NCI-H2196 (cell line): ENCODE measurements around the gene L3MBTL2.
A peak's percentile ranks its signal among the peaks of the same experiment; 100 is the strongest.

Experiments used
- DNase-seq: peaks from one replicate; lab custom pipeline; 2025; ENCODE audit not compliant: unreplicated experiment; lab: John Stamatoyannopoulos, UW

The L3MBTL2 gene

GRCh38 chr22:41267958-41268357, 62.8 kb downstream of the L3MBTL2 start:
- DNase-seq = no peak

DNA sequence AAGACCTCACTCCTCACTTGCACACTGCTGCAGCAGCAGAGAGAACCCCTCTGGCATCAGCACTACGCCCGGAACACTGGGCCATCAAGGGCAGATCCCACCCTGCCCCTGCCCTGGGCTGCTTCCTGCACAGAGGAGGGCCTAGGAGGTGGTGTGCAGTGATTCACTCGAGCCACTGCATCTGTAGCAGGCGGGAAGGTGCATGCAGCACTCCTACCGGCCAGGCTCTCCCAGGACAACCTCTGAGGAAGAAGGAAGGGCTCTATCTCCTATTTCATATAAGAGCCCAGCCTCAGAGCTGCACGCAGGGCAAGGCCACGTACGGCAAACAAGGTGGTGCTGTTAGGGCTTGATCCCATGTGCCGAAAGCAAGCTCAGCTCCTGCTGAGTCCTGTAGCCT, 66.7 kb downstream of the L3MBTL2 start:
- DNase-seq = no peak

DNA sequence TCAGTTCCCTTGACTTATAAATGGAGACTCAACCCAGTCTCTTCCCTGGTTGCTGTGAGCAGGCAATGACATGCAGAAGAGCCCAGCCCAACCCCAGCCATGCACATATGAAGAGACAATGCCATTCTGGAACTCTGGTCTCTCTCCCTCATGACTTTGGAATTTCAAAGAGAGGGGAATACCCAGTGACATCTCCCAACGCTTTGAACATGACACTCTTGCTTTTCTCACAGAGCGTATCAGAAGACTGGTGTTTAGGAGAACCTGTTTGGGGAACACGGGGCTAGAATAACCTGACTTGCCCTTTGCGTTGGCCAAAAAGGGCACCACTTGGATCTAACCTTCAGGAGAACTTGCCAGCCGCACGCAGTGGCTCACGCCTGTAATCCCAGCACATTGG, 68.0 kb downstream of the L3MBTL2 start:
- no peak for DNase-seq

DNA sequence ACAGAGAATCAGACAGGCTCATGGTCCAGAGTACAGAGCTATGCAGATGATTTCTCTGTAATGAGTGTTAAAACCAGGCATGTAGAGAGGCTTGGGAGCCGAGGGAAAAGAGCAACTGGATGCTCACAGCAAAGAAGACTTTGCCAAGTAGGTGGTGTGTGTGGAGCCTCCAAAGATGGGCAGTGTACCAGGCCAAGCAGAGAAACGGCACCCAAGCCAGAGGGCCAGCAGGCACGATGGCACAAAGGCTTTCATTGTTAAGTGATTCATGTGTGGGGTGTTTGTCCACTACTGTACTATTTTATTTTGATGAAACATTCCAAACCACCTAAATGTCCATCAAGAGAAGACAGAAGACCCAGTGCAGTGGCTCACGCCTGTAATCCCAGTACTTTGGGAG, 69.7 kb downstream of the L3MBTL2 start:
- no peak for DNase-seq

DNA sequence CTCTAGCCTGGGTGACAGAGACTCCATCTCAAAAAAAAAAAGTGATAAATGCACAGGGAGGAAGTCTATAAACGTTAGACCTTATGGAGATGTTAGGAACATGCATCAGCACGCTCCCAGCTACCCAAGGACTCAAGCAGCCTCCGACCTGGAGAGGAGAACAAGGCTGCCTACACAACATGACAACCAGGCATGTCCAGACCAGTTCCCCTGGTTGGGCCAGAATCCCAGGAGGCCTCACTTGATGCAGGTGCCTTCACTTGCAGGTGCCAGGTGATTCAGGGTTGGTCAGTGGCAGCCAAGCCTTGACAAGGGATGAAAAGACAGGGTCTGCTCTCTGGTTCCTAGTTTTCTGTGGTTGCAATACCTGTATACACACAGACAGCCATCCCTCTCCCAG, 75.0 kb downstream of the L3MBTL2 start:
- DNase-seq = peak; percentile 53

DNA sequence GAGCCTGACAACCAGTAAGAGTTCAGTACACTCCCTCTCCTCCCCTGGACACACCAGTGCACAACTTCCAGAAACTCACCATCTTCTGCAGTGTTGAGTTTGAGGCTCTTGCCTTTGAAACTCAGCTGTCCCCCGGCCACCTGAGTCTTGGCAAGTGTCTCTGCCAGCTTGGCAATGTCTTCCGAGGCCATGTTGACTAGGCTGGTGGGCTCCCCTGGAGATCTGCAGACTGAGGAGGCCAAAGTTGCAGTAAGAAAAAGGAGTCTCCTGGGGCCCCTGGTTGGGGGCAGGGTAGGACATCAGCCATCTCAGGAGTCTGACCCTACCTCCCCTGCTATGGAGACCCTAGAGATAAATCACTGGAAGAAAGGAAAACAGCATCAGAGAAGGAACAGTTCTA, 75.7 kb downstream of the L3MBTL2 start:
- no peak for DNase-seq
